ENCODE results near the gene KATNB1. TPM values are rescaled to one million over a fixed set of nuclear protein-coding genes. Genes with fewer than 3 reads are reported as not detected.

Gene KATNB1
- total and polyA plus RNA-seq, 4 donors, result 14.9 to 39.3 (median 20.1) TPM

DNA sequence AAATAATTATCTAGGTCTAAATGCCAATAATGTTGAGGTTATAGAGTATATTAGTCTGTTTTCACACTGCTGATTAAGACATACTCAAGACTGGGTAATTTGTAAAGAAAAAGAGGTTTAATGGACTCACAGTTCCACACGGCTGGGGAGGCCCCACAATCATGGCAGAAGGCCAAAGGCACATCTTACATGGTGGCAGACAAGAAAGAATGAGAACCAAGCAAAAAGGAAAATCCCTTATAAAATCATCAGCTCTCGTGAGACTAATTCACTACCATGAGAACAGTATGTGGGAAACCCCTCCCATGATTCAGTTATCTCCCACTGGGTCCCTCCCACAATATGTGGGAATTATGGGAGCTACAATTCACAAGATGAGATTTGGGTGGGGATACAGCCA is 2.9 kb upstream of the KATNB1 start:
- 76 to 81% methylated on average over 2 of the region's 2 CpGs for WGBS, 2 donors

GRCh38 chr16:57734308-57734924 is 1.2 kb upstream of the KATNB1 start:
- H3K36me3 ChIP-seq (ENCODE audit: control insufficient read depth in 4 of 4, insufficient read depth in 4 of 4, low read length in 4 of 4), result peaks cover 0 to 1% (median 0%) of the 10 kb centered on the region in 4 donors
- ATAC-seq (ENCODE audit: insufficient read depth, low FRiP score), result no peak
- H3K4me1 ChIP-seq (ENCODE audit: control insufficient read depth in 5 of 5, insufficient read depth in 5 of 5, low read length in 5 of 5), result peaks cover 0 to 20% (median 9%) of the 10 kb centered on the region in 5 donors
- no peak for DNase-seq
- H3K9ac ChIP-seq (ENCODE audit: insufficient read depth in 1 of 2, low read length in 2 of 2), result peak overlapping the region; percentile 73 to 83
- TF ChIP-seq CTCF (IDR thresholded peaks at IDR 0.05; ENCODE audit: control extremely low read depth, extremely low read depth), result no peak
- H3K27me3 ChIP-seq (ENCODE audit: control insufficient read depth in 3 of 3, insufficient read depth in 3 of 3, low read length in 2 of 3), result no peaks in the 10 kb centered on the region
- H3K9me3 ChIP-seq (ENCODE audit: control insufficient read depth in 4 of 4, insufficient read depth in 3 of 4, low read length in 3 of 4), result no peaks in the 10 kb centered on the region
- H3K27ac ChIP-seq (ENCODE audit: low read depth in 1 of 2, low read length in 1 of 2), result peak overlapping the region; percentile 80 to 84
- 48 to 54% methylated on average over 20 of the region's 20 CpGs for WGBS, 2 donors
- peak overlapping the region; percentile 54 for H3K4me3 ChIP-seq

More for the DNA sequence above, 2.9 kb upstream of the KATNB1 start:
- Histone ChIP-seq H3K4me1 (ENCODE audit: control insufficient read depth in 5 of 5, insufficient read depth in 5 of 5, low read length in 5 of 5) (peaks cover 0 to 20% (median 9%) of the 10 kb centered on the region in 5 donors), H3K27me3 (ENCODE audit: control insufficient read depth in 3 of 3, insufficient read depth in 3 of 3, low read length in 2 of 3) (no peaks in the 10 kb centered on the region), H3K27ac (ENCODE audit: low read depth in 1 of 2, low read length in 1 of 2) (no peak overlapping the region), H3K9me3 (ENCODE audit: control insufficient read depth in 4 of 4, insufficient read depth in 3 of 4, low read length in 3 of 4) (no peaks in the 10 kb centered on the region), H3K9ac (ENCODE audit: insufficient read depth in 1 of 2, low read length in 2 of 2) (no peak overlapping the region), H3K36me3 (ENCODE audit: control insufficient read depth in 4 of 4, insufficient read depth in 4 of 4, low read length in 4 of 4) (no peaks in the 10 kb centered on the region), H3K4me3 (no peak overlapping the region)
- no peak for DNase-seq
- no peak for ATAC-seq (ENCODE audit: insufficient read depth, low FRiP score)
- no peak for TF ChIP-seq CTCF (IDR thresholded peaks at IDR 0.05; ENCODE audit: control extremely low read depth, extremely low read depth)

GRCh38 chr16:57734925-57735754 is 430 bp upstream of the KATNB1 start:
- no peak for TF ChIP-seq CTCF (IDR thresholded peaks at IDR 0.05; ENCODE audit: control extremely low read depth, extremely low read depth)
- H3K27me3 ChIP-seq (ENCODE audit: control insufficient read depth in 3 of 3, insufficient read depth in 3 of 3, low read length in 2 of 3), result no peaks in the 10 kb centered on the region
- peak; percentile 100 for DNase-seq
- H3K36me3 ChIP-seq (ENCODE audit: control insufficient read depth in 4 of 4, insufficient read depth in 4 of 4, low read length in 4 of 4), result peaks cover 0 to 3% (median 0%) of the 10 kb centered on the region in 4 donors
- ATAC-seq (ENCODE audit: insufficient read depth, low FRiP score), result peak; percentile 95
- H3K9me3 ChIP-seq (ENCODE audit: control insufficient read depth in 4 of 4, insufficient read depth in 3 of 4, low read length in 3 of 4), result no peaks in the 10 kb centered on the region
- peak overlapping the region; percentile 73 to 83 for H3K9ac ChIP-seq (ENCODE audit: insufficient read depth in 1 of 2, low read length in 2 of 2)
- peaks cover 0 to 20% (median 9%) of the 10 kb centered on the region in 5 donors for H3K4me1 ChIP-seq (ENCODE audit: control insufficient read depth in 5 of 5, insufficient read depth in 5 of 5, low read length in 5 of 5)
- peak overlapping the region; percentile 80 to 91 for H3K27ac ChIP-seq (ENCODE audit: low read depth in 1 of 2, low read length in 1 of 2)
- 0% methylated on average over 45 of the region's 45 CpGs for WGBS, 2 donors
- peak overlapping the region; percentile 54 for H3K4me3 ChIP-seq

Data from lung (tissue), 12 donors.